ENCODE data around the gene KIAA0408.

The KIAA0408 gene

DNA sequence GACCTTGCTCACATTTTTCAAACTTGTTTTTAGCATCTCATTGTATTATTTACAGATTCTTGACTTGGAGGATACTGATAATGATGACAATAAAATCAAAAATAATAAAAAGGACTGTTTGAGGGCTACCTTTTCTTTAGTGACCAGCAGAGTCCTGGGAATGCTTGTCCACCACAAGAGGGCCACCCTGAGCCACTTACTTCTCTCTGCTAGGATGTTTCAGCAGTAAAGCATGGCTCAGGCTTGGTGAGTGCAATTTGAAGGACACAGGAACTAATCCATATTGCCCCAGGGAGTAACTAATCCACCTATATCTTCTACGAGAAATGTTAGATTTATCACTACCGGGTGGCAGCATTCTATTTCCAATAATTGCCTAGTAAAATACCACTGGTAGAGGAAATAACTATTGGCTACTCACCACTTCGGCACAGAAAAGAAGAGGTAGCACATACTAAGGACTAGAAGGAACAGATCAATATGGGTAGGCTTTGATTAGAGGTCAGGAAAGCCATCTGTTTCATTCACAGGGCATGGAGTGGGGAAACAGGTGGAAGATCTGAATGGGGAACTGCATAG lies 5.8 kb upstream of the KIAA0408 start:
- peak; percentile 43 to 91 (median 76) for DNase-seq
- intact Hi-C loops (cut with DNase I), result loop anchor here (2.0 to 10.0 kb wide), 2 partner anchors 50 to 74 kb away; partner anchors contain the start of gene MTCL3

DNA sequence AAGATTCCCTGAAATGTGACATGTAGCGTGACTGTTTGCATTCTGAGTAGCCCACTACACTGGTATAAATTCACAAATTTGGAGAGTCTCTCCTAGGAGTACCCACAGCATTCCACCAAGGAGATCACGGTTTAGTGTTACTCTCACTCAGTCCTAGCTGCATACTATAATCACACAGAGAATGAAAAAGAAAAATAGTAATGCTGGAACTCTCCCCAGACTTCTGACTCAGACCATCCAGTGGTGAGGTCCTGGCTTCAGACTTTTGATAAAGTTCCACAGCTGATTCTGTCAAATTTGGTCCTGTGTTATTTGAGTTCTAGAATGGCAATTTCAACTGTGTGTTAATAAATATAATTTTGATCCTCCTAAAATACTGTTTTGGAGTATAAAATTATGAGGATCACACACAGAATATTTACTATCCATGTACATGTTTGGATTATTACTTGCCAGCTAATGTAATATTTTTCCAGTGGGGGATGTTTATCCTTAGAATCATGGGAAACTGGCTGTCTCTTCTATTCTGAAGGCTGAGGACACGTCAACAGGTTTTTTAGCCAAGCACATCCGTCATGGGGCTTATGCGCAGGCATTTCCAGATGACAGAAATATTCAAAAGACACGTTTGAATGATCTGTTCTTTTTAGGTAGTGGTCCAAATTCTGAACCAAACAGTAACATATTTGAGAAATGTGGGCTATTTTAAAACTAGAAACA lies 5.1 kb upstream of the KIAA0408 start:
- DNase-seq, result no peak
- intact Hi-C loops (cut with DNase I), result loop anchor here (2.0 to 10.0 kb wide), 2 partner anchors 50 to 74 kb away; partner anchors contain the start of gene MTCL3

DNA sequence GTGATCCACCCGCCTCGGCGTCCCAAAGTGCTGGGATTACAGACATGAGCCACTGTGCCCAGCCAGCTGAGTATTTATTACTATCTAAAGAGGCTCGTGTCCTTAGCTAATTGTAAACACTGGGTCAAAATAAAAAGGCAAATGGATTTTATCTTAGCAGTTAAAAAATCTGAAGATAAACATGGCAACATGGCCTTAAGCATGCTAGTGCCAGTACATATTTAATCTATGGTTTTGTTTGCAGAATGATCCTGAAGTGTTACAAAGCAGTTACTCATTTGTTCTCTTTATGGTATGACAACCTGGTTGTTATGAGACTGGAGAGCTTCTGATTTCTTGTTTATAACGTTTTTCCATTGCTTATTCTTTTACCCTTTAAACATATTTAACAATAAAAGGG lies 3.9 kb upstream of the KIAA0408 start:
- DNase-seq, result no peak
- intact Hi-C loops (cut with DNase I), result loop anchor here (10.0 kb wide), 1 partner anchor 52 kb away; the partner anchor contains the start of gene MTCL3

DNA sequence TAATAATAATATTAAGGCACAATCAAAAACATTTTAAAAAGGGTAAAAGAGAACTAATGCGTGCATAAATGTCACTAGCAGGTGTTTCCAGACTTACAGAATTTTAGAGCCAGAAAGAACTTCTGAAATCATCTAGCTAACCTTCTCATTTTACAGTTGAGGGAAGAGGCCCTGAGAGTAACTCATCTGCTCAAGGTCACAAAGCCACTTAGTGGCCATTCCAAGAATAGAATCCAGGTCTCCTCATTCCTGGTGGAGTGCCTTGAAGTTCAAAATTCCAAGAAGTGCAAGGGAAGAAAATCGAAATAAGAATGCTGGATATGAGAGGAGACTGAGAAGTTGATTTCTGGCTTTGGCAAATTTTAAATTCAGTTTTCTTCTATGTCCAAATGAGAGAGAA lies 3.2 kb upstream of the KIAA0408 start:
- intact Hi-C loops (cut with DNase I), result loop anchor here (10.0 kb wide), 1 partner anchor 52 kb away; the partner anchor contains the start of gene MTCL3

DNA sequence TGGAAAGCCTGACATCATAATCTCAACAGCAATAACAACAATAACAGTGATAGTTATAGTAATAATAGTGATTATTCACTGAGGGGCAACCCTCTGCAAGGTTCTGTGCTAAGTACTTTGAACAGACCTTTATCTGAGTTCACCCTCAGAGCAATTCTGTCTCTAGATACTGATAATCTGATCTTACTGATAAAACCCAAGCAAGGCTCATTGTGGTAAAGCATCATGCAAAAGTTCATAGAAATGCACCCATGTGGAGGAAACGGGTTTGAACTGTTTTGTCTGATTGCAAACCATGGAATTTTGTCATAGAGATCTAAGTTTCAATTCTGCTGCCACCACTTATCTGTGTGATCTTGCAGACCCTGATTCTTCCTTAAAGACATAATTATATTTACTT lies 1.3 kb upstream of the KIAA0408 start:
- intact Hi-C loops (cut with DNase I), result loop anchor here (10.0 kb wide), 1 partner anchor 54 kb away; the partner anchor contains the start of gene MTCL3
- DNase-seq, result no peak

More for the DNA sequence above, 3.2 kb upstream of the KIAA0408 start:
- DNase-seq, result no peak

DNA sequence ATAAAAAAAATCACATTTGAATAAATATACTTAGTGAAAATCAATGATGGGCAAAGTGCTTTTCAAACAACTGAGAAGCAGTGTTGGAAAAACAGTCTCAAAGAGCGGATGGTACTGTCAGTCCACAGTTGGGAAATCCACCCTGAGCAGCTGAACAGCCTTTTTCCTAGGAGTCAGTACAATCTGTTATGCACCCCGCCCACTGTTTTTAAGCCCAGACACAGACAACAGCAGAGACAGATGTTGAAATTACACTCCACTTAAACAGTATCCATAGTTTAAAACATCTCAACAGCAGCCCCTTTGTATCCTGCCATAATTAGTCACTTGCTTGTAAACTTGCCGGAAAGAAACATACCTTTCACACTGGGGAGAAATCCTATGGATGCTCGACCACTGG lies 372 bp downstream of the KIAA0408 start:
- intact Hi-C loops (cut with DNase I), result no loop called here
- DNase-seq, result peak in 1 of 42 donors; percentile 18

DNA sequence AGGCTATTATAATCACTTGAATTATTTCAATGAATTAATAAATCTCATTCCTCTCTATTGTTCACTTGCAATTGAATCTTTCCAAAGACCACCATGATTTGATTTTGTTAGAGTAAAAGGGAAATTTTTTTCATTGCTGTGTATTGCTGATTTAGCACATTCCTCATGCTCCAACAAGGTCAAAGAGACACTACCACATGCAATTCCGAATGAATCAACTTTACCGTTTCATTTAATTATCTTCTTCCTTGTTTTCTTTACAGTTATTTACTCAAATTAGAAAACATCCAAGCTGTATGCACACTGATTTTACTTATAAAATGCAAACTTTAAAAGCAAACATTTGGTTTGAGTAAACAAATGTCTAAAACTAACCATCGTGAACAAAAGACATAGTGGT lies 967 bp downstream of the KIAA0408 start:
- intact Hi-C loops (cut with DNase I), result no loop called here

DNA sequence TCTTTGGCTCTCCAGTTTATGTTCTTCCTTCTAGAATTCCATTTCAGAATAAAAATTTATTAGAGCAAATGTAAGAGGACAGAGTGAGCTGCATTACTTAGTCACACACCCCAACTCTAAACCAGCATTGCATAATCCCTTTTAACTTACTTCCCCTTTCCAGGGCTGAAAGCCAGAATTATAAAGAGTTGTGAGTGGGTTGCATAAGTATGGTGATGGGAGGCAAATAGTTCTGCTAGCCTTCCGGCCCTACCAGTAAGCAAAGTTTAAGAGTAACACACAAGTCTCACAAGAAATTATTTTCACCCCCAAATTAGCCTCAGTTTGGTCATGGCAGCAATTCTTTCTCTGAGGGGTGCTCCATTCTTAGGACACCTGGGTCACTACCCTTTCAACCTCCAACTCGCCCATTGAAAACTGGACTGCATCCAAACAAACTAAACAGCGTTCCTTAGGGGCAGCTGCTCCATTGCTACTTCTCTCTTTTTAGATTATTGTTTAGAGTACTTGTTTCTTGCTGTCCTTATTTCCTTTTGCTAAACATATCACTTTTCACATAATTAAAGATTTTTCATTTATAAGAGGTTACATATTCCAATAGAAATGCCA lies 1.6 kb downstream of the KIAA0408 start:
- peak in 5 of 42 donors; percentile 8 to 54 (median 26) for DNase-seq
- intact Hi-C loops (cut with DNase I), result no loop called here

More for the DNA sequence above, 967 bp downstream of the KIAA0408 start:
- no peak for DNase-seq

DNA sequence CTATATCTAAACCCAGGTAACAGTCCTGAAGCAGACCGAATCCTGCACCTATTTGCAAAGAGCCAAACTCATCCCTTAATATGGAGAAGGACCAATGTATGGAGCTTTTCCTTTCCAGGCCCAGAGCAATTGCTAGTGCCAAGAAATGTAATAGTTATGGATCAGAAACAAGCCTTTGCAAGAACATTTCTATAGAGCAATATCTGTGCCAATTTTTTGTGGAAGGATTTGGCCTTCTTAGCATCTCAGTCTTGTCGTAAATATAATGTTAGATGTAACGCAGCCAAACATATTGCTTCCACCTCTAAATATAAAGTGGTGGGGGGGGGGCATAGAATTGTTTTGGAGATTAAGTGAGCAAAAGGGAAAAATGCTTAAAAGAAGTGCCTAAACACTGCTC lies 2.7 kb downstream of the KIAA0408 start:
- intact Hi-C loops (cut with DNase I), result no loop called here
- DNase-seq, result no peak

DNA sequence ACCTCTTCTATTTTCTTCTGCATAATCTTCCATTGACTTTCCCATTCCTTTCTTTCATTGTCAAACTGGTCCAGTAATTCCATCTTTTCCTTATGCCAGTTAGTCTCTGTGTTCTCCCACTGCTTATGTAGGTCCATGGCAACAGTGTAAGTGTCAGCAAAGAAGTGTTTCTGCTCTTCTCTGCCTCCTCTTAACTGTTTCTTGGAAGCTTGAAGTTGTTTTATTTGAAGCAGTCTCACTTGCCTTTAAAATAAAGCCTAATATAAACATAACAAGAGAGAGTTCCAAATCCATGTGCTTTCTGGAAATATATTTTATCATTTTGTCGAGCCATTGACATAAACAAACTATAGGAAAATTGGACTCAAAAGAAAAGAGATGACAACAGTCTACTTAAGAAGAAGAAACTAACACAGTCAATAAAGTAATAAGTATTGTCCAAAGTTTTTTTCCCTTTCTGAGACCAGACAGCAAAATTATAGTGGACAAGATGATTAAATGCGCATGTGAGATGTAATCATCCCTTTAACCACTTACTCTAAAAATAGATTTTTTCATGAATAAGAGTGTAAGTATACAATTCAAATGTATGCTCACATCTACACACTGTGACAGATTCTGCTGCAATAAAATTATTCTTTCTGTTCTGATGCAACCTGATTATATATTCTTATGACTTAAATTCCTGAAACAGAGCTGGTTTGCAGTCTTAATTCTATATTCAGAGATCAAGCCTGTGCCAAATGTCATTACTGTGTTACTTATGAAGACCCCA lies 5.2 kb downstream of the KIAA0408 start:
- intact Hi-C loops (cut with DNase I), result no loop called here
- no peak for DNase-seq

DNA sequence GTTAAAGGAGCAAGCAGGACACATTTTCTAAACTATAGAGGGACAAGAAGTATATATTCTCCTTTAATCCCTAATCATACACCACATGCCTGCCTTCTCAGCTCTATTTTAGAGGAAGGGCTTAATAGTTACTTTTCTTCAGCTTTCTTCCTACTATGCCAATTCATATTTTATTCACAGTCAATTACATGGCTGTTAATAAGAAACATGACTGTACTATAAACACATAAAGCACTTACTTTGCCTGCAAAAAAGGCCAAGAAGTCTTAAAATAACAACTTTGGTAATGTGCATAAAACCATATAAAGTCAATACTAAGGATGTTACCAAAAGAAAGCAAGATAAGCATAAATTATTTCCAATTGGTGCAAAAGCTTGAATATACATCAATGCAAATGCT lies 6.4 kb downstream of the KIAA0408 start:
- DNase-seq, result no peak
- intact Hi-C loops (cut with DNase I), result no loop called here

DNA sequence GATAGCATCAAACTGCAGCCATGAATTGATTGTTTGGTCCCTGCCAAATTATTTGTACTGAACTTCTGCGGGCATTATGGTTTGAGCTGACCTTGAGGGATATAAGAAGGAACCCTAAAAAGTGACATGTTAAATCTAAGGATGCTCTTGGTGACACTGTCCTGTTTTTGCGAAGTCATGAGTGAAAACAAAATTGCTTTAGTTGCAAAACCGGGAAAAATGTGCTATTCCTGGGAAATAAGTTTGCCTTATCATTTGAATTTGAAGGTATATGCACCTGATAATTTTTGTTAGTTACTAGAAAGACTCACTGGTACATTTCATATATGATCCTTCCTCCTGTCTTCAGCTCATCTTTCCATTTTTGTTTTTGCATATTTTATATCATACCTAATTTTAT lies 7.8 kb downstream of the KIAA0408 start:
- intact Hi-C loops (cut with DNase I), result no loop called here
- no peak for DNase-seq

DNA sequence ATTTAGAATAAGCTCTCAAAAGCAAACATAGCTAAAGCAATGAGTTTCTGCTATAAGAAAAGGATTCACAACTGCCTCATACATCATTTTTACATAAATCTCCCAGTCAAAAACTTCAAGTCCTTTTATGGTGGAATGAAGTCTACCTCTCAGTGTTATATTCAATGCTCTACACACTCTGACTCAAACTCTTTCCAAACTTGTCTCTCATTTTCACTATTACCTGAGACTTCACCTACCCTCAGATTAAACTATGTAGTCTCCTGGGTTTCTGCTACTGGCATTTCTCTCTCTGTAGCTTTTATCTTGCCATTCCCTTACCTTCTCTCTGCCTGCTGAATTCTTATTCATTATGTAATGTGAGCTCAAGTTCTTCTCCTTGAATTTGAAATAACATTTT lies 11.4 kb downstream of the KIAA0408 start:
- no peak for DNase-seq
- intact Hi-C loops (cut with DNase I), result no loop called here

DNA sequence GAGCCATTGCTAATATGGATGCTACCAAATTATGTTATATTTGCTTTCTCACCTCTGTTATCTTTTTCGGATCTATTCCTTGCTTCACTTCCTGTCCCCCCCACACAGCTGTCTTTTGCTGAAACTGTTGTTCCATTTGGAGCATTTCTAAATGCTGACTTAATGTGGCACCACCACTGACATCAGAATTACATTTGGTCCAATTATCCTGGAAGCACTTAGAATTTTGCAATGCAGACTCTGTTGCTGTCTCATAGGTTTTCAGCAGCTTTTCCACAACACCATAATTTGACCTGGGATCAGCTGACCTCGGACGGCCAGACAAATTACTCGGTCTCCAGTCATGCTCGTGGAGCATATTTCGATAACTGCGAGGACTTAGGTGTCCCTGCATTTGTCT lies 12.8 kb downstream of the KIAA0408 start:
- no peak for DNase-seq
- intact Hi-C loops (cut with DNase I), result no loop called here

DNA sequence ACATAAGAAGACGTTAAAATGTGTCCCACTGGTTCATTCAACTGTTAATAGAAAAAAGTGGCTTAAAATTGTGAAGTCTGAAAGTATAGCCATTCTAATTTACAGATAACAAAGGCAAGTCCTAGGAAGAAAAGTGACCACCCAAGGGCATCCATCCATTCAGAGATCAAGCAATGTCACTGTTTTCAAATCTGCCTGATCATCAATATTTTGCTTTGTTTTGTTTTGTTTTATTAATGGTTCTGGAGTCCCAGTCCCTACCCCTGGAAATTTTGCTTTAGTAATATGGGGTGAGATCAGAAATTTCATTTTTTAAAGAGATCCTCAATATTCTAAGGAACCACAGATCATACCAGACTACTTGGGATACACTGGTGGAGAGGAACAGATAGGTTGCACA lies 17.3 kb downstream of the KIAA0408 start:
- intact Hi-C loops (cut with DNase I), result no loop called here
- DNase-seq, result no peak

DNA sequence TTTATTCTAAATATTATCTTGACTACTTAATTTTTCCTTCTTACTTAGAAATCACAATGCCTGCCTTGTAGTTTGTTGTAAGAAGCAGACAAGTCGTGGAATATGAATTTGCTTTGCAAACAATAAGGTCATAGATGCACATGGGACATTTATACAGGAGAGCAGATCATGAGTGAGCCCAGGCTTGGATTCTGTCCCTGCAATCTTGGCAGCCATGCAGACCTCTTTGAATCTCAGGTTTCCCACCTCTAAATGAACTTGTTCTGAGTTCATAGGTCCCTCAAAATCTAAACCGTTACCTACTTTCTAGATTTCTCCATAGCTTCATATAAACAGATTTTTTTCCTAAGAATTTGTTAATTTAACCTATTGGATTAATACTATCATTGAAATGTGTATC lies 19.5 kb downstream of the KIAA0408 start:
- DNase-seq, result no peak
- intact Hi-C loops (cut with DNase I), result no loop called here

DNA sequence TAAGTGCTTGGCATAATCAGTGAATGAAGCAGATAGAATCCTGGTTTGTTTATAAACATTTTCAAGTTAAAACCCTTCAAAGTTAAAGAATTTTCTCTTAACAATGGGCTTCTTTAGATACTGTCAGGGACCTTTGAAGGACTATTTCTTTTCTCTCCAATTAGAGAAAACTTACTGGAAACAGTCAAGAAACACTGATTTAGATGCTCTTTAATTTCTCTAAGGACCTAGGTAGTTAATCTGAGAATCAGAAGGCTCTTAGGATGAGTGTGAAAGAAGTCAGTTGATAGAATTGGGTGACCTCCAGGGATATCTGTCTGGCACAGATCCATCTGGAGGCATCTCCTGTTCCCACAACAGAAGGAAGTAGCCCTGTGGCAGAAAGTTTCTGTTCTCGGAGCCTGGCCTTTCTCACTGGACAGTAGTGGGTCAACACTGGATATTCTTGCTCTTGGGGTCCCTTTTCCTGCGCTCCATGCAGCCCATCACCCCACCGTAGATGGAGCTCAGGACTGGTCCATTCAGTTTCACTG lies 22.5 kb downstream of the KIAA0408 start:
- no peak for DNase-seq
- intact Hi-C loops (cut with DNase I), result no loop called here

DNA sequence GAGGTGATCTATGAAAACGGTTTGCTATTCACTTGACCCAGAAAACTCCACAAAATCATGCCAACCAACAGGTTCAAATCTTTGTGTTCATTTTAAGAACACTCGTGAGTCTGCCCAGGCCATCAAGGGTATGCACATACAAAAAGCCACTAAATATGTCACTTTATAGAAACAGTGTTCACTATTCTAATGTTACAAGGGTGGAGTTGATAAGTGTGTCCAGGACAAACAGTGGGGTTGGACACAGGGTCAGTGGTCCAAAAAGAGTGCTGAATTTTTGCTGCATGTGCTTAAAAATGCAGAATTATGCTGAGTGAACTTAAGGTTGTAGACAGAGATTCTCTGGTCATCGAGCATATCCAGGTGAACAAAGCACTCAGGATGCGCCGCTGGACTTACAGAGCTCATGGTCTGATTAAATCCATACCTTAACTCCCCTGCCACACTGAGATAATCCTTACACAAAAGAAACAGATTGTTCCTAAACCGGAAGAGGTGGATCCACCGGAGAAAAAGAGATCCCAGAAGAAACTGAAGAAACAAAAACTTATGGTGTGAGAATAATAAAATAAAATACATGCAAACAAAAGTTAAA lies 23.5 kb downstream of the KIAA0408 start:
- no peak for DNase-seq
- intact Hi-C loops (cut with DNase I), result no loop called here

DNA sequence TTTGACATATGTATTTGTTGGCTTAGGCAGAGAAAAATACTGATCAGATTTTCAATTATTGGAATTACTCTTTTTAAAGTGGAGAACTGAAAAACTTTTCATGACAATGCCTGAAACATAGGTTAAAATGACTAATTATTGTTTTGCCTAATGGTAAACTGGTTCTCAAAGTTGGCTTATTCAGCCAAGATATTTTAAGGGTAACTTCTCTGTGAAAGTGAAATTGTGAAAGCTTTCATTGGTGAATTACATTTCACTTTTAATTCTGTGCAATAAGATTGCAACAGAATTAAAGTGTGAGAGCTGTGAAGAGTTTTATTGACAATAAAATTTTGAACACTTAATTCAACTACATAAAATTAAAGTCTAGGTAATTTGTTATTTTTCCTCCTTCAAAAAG lies 24.5 kb downstream of the KIAA0408 start:
- DNase-seq, result no peak
- intact Hi-C loops (cut with DNase I), result loop anchor here (5.0 kb wide), 1 partner anchor 97 kb away; no protein-coding TSS in a partner anchor
